BE2C (cell line): ENCODE data around the gene PTPRD.

Experiments used
- DNase-seq: peaks from one replicate; pipeline ENCODE4 v3.0.0-alpha.2; 2020
- H3K27me3 ChIP-seq: fragments of 250-450 bp; sonication (Bioruptor Pico); 2 replicates; pipeline ENCODE4 v1.5.1; 2020; ENCODE audit warnings: mild to moderate bottlenecking
- H3K36me3 ChIP-seq: fragments of 250-450 bp; sonication (Bioruptor Pico); 2 replicates; pipeline ENCODE4 v1.5.1; 2020; ENCODE audit warnings: mild to moderate bottlenecking
- H3K4me1 ChIP-seq: fragments of 250-450 bp; sonication (Bioruptor Pico); 2 replicates; pipeline ENCODE4 v1.5.1; 2020
- H3K4me3 ChIP-seq: 2 replicates; pipeline ENCODE4 v1.5.1; 2011; ENCODE audit warnings: low read depth, low read length
- H3K9me3 ChIP-seq: fragments of 250-450 bp; sonication (Bioruptor Pico); 2 replicates; pipeline ENCODE4 v1.5.1; 2020
- TF ChIP-seq, protein P1 (sequence below): IDR thresholded peaks from 2 replicates; pipeline ENCODE4 v1.5.1; 2012; ENCODE audit warnings: mild to moderate bottlenecking, low read depth, low read length

PTPRD gene

DNA sequence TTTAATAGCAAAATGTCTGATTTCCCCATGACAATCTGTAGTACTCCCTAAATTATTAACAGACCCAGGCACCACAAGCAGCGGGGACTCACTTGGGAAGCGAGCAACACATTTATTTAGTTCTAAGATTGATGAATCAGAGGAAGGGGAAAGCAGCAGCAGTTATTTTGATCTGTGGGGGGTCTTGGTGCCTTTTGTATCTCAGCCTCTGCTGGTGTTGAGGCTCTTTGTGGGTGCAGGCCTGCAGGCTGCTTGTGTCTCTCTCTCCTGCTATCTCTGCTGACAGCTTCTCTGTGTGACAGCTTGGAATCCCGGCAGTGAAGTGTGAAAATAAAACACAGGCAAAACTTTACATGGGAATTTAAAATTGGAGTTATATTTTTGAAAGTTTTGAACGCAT lies 1935.1 kb downstream of the PTPRD start:
- DNase-seq: no peak
- H3K27me3 ChIP-seq: no peaks in the 10 kb centered on the region
- H3K36me3 ChIP-seq: no peaks in the 10 kb centered on the region
- H3K4me1 ChIP-seq: no peaks in the 10 kb centered on the region
- TF ChIP-seq, protein P1, sequence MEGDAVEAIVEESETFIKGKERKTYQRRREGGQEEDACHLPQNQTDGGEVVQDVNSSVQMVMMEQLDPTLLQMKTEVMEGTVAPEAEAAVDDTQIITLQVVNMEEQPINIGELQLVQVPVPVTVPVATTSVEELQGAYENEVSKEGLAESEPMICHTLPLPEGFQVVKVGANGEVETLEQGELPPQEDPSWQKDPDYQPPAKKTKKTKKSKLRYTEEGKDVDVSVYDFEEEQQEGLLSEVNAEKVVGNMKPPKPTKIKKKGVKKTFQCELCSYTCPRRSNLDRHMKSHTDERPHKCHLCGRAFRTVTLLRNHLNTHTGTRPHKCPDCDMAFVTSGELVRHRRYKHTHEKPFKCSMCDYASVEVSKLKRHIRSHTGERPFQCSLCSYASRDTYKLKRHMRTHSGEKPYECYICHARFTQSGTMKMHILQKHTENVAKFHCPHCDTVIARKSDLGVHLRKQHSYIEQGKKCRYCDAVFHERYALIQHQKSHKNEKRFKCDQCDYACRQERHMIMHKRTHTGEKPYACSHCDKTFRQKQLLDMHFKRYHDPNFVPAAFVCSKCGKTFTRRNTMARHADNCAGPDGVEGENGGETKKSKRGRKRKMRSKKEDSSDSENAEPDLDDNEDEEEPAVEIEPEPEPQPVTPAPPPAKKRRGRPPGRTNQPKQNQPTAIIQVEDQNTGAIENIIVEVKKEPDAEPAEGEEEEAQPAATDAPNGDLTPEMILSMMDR: no peak
- H3K4me3 ChIP-seq: no peak overlapping the region
- no peaks in the 10 kb centered on the region for H3K9me3 ChIP-seq

DNA sequence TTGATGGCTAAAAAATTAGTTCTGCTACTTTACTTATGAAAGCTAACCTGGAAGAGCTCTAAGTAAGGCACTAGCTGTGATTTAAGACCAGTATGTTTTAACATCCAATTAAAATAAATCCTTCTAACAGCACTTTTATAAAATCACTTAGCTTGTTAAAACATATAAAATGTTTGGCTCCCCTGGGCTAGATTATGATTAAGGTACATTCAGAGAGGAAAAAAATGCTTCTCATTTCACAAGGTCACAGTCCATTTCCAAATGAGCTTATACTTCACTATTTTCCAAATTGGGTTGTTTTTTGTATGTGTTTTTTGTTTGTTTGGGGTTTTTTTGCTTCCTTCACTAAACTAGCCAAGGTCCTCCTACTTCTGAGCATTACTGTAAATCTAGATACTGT lies 1938.3 kb downstream of the PTPRD start:
- no peaks in the 10 kb centered on the region for H3K27me3 ChIP-seq
- TF ChIP-seq, protein P1: no peak
- no peak for DNase-seq
- no peak overlapping the region for H3K4me3 ChIP-seq
- H3K4me1 ChIP-seq: no peaks in the 10 kb centered on the region
- no peaks in the 10 kb centered on the region for H3K36me3 ChIP-seq
- no peaks in the 10 kb centered on the region for H3K9me3 ChIP-seq

DNA sequence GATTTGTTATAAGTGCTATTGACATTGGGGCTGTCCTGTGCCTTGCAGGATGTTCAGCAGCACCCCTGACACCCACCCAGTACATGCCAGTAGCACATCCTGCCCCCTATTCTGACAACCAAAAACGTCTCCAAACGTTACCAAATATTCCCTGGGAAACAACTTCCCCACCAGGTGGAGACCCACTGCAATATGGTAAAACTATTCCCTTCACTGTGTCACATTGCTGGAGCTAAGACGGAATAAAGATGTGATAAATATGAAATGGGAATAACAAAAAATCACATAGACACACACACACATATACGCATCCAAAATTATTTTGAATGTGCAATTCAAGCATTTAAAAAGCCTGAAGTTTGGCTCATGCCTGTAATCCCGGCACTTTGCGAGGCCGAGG lies 1939.0 kb downstream of the PTPRD start:
- Histone ChIP-seq H3K9me3 (no peaks in the 10 kb centered on the region), H3K27me3 (no peaks in the 10 kb centered on the region), H3K4me1 (no peaks in the 10 kb centered on the region), H3K36me3 (no peaks in the 10 kb centered on the region), H3K4me3 (no peak overlapping the region)
- TF ChIP-seq, protein P1: no peak
- DNase-seq: no peak

DNA sequence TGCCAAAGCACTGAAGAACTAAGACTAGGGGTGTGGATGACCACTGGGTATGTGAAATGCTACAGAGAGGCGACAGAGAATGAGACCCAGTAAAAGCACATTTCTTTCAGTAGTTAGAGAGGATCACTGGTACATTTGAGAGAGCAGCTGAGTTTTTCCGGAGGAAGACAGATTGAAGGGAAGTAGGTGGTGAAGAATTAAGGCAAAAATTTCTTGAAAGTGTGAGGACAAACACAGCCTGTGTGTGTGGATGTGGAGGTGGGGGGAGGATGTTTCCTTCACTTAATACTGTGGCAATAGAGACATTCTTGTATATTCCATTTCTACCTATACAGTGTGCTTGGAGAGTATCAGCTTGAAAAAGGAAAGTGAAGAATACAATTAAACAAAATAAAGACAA lies 1942.1 kb downstream of the PTPRD start:
- DNase-seq: no peak
- Histone ChIP-seq H3K27me3 (no peaks in the 10 kb centered on the region), H3K9me3 (no peaks in the 10 kb centered on the region), H3K4me3 (no peak overlapping the region), H3K36me3 (no peaks in the 10 kb centered on the region), H3K4me1 (no peaks in the 10 kb centered on the region)
- TF ChIP-seq, protein P1: no peak

DNA sequence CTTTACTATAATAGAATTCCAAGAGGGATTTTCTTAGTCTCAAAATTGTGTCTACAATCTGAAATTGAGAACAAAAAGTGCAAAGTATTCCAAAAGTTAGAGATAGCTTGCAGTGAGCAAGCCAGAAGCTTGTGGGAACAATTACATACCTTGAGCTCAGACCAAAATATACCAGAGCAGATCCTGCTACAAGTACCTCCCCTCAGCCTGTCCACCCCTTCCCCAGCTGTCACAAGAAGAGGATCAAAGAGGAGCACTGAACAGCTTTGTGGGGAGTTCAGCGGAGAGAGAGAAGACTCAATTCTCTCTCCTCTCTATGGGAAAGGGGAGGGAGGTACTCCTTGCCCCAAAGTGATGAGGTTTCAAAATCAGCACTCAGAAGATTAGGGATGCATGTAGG lies 1944.1 kb downstream of the PTPRD start:
- Histone ChIP-seq H3K9me3 (no peaks in the 10 kb centered on the region), H3K27me3 (no peaks in the 10 kb centered on the region), H3K4me1 (no peaks in the 10 kb centered on the region), H3K4me3 (no peak overlapping the region), H3K36me3 (no peaks in the 10 kb centered on the region)
- TF ChIP-seq, protein P1: no peak
- no peak for DNase-seq

DNA sequence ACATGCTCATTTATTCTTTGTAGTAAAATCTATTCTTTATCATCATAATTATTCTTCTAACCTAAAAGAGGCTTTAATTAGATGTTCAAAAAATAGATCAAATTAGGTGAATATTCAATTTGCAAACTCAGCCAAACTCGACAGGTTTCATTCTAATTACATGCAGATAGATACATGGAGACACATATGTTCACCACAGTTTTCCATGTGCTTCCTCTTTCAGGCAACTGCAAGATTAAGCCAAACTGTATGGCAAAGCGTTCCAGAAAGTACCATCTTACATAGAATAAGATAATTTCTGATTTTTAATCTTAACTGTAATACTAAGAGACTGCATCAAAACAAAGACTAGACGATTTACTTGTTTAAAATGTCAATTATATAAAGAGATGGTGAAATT lies 1944.6 kb downstream of the PTPRD start:
- Histone ChIP-seq H3K27me3 (no peaks in the 10 kb centered on the region), H3K4me1 (no peaks in the 10 kb centered on the region), H3K4me3 (no peak overlapping the region), H3K9me3 (no peaks in the 10 kb centered on the region), H3K36me3 (no peaks in the 10 kb centered on the region)
- TF ChIP-seq, protein P1: no peak
- DNase-seq: no peak
